ENCODE data around the gene GJD2. TPM values are rescaled to one million over a fixed set of nuclear protein-coding genes. Genes with fewer than 3 reads are reported as not detected.

GJD2 gene
- total RNA-seq, 1 experiment from 2014 or later = not detected

DNA sequence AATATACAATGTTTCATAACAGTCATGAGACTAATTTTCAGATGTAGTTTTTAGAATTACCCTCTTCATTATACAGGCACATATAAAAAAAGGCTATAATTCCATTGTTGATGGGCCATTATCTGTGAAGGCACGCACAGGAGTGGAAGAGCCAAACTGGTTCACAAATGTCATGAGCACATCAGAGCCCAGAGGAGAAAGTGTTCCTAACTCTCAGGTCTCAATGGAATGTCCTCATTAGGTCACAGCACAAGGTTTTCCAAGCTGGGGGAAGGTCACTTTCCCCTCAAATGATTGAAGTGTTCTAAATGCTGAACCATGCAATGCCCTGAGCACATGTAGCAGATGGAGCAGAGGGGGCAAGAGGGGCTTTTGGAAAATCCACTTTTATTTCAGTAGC is 41.2 kb downstream of the GJD2 start:
- no TSS peak for BruUV-seq (replicated peaks)
- TF ChIP-seq TCF7L2 (IDR thresholded peaks at IDR 0.05; ENCODE audit: low read depth, low read length) (no peak), SIN3A (IDR thresholded peaks at IDR 0.05; ENCODE audit: borderline replicate concordance, insufficient read depth, low read depth, low read length) (no peak), POLR2AphosphoS5 (IDR thresholded peaks at IDR 0.05; ENCODE audit: low read depth, low read length) (no peak)
- TF ChIP-seq, protein P1, sequence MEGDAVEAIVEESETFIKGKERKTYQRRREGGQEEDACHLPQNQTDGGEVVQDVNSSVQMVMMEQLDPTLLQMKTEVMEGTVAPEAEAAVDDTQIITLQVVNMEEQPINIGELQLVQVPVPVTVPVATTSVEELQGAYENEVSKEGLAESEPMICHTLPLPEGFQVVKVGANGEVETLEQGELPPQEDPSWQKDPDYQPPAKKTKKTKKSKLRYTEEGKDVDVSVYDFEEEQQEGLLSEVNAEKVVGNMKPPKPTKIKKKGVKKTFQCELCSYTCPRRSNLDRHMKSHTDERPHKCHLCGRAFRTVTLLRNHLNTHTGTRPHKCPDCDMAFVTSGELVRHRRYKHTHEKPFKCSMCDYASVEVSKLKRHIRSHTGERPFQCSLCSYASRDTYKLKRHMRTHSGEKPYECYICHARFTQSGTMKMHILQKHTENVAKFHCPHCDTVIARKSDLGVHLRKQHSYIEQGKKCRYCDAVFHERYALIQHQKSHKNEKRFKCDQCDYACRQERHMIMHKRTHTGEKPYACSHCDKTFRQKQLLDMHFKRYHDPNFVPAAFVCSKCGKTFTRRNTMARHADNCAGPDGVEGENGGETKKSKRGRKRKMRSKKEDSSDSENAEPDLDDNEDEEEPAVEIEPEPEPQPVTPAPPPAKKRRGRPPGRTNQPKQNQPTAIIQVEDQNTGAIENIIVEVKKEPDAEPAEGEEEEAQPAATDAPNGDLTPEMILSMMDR (IDR thresholded peaks at IDR 0.05) = no peak
- TF ChIP-seq, protein P2, sequence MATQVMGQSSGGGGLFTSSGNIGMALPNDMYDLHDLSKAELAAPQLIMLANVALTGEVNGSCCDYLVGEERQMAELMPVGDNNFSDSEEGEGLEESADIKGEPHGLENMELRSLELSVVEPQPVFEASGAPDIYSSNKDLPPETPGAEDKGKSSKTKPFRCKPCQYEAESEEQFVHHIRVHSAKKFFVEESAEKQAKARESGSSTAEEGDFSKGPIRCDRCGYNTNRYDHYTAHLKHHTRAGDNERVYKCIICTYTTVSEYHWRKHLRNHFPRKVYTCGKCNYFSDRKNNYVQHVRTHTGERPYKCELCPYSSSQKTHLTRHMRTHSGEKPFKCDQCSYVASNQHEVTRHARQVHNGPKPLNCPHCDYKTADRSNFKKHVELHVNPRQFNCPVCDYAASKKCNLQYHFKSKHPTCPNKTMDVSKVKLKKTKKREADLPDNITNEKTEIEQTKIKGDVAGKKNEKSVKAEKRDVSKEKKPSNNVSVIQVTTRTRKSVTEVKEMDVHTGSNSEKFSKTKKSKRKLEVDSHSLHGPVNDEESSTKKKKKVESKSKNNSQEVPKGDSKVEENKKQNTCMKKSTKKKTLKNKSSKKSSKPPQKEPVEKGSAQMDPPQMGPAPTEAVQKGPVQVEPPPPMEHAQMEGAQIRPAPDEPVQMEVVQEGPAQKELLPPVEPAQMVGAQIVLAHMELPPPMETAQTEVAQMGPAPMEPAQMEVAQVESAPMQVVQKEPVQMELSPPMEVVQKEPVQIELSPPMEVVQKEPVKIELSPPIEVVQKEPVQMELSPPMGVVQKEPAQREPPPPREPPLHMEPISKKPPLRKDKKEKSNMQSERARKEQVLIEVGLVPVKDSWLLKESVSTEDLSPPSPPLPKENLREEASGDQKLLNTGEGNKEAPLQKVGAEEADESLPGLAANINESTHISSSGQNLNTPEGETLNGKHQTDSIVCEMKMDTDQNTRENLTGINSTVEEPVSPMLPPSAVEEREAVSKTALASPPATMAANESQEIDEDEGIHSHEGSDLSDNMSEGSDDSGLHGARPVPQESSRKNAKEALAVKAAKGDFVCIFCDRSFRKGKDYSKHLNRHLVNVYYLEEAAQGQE (IDR thresholded peaks at IDR 0.05; ENCODE audit: insufficient read depth in 1 of 2, low read depth in 2 of 2, low read length in 1 of 2) = no peak
- DNase-seq (ENCODE audit: low read depth, low spot score) = no peak
- peaks cover 14% of the 10 kb centered on the region for H3K27me3 ChIP-seq (ENCODE audit: control insufficient read depth, insufficient read depth, low read length)
- intact Hi-C loops (cut with micrococcal nuclease; ENCODE audit: unreplicated experiment) (no loop called here), in situ Hi-C loops (cut with HindIII; ENCODE audit: low pct_unique_long_range_greater_than_20kb, low sequenced_read_pairs) (no loop called here)
- H3K27ac ChIP-seq (ENCODE audit: low read length) = no peak overlapping the region
- H3K9me3 ChIP-seq (ENCODE audit: control insufficient read depth, insufficient read depth, low read depth, low read length) = no peaks in the 10 kb centered on the region
- no peak for ATAC-seq
- ChIA-PET CTCF (no interaction called here), POLR2A (no interaction called here)
- H3K36me3 ChIP-seq (ENCODE audit: control insufficient read depth, insufficient read depth, low read length) = no peaks in the 10 kb centered on the region
- no peaks in the 10 kb centered on the region for H3K4me1 ChIP-seq (ENCODE audit: control insufficient read depth, insufficient read depth, low read length)
- no peak overlapping the region for H3K4me3 ChIP-seq (ENCODE audit: low read depth in 2 of 2, low read length in 2 of 2)

DNA sequence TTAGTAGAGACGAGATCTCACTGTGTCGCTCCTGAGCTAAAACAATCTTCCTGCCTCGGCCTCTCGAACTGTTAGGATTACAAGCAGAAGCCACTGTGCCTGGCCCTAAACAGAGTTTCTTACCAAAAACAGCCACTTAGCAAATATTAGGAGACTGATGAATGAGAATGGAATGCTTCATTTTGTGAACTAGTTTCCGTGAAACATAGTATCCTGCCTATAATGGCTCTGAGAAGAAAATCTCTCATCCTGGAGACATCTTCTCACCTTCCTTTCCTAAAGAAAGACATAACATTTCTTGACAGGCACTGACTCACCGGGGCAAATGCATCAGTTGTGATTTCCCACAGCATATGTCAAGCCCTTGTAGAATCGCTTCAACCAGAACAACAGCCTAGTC is 44.9 kb downstream of the GJD2 start:
- ChIA-PET POLR2A (no interaction called here), CTCF (interaction anchor here (0.6 kb wide), 1 partner anchor 962 kb away, joined by 4 read pairs; no protein-coding TSS in a partner anchor)
- intact Hi-C loops (cut with micrococcal nuclease; ENCODE audit: unreplicated experiment) = loop anchor here (2.0 kb wide), 1 partner anchor 211 kb away; no protein-coding TSS in a partner anchor
- ATAC-seq = no peak
- DNase-seq (ENCODE audit: low read depth, low spot score) = no peak
- in situ Hi-C loops (cut with HindIII; ENCODE audit: low pct_unique_long_range_greater_than_20kb, low sequenced_read_pairs) = no loop called here
- H3K9me3 ChIP-seq (ENCODE audit: control insufficient read depth, insufficient read depth, low read depth, low read length) = no peaks in the 10 kb centered on the region
- TF ChIP-seq POLR2AphosphoS5 (IDR thresholded peaks at IDR 0.05; ENCODE audit: low read depth, low read length) = no peak
- TF ChIP-seq, protein P1 (IDR thresholded peaks at IDR 0.05) = no peak
- TF ChIP-seq TCF7L2 (IDR thresholded peaks at IDR 0.05; ENCODE audit: low read depth, low read length) = no peak
- no peak for TF ChIP-seq SIN3A (IDR thresholded peaks at IDR 0.05; ENCODE audit: borderline replicate concordance, insufficient read depth, low read depth, low read length)
- H3K27me3 ChIP-seq (ENCODE audit: control insufficient read depth, insufficient read depth, low read length) = peaks cover 9% of the 10 kb centered on the region
- no peaks in the 10 kb centered on the region for H3K36me3 ChIP-seq (ENCODE audit: control insufficient read depth, insufficient read depth, low read length)
- BruUV-seq (replicated peaks) = no TSS peak
- no peaks in the 10 kb centered on the region for H3K4me1 ChIP-seq (ENCODE audit: control insufficient read depth, insufficient read depth, low read length)
- H3K27ac ChIP-seq (ENCODE audit: low read length) = no peak overlapping the region
- H3K4me3 ChIP-seq (ENCODE audit: low read depth in 2 of 2, low read length in 2 of 2) = no peak overlapping the region

Measured in Panc1 (cell line).